A673 (cell line): ENCODE results near the gene TREM1. TPM values are rescaled to one million over a fixed set of nuclear protein-coding genes. Genes with fewer than 3 reads are reported as not detected.

ENCODE experiments used
- BruUV-seq: library from RNA; stranded (reverse); fragments of 400-500 nt; replicated peaks from 2 replicates; lab custom pipeline; 2021; lab: Mats Ljungman, UMichigan
- CTCF ChIA-PET: fragments of 300-600 bp; sonication (Branson Sonifier 250); formaldehyde crosslinking; loops from one replicate; lab custom pipeline; 2022; ENCODE audit warnings: antibody characterized with exemption; lab: Charles Lee
- POLR2A ChIA-PET: fragments of 300-600 bp; sonication (Branson Sonifier 250); formaldehyde crosslinking; loops from one replicate; lab custom pipeline; 2022; ENCODE audit warnings: antibody characterized with exemption; ENCODE audit not compliant: low non-redundant PET; lab: Charles Lee
- DNase-seq: peaks from one replicate; pipeline ENCODE4 v3.0.0-alpha.2; 2015; ENCODE audit warnings: low spot score
- H3K27ac ChIP-seq: fragments of 200-600 bp; sonication (generic); 2 replicates; pipeline ENCODE4 v1.5.1; 2016; ENCODE audit warnings: mixed run types, low read depth, mild to moderate bottlenecking, mixed read lengths, antibody characterized with exemption, low read length; ENCODE audit not compliant: poor library complexity, severe bottlenecking
- H3K27me3 ChIP-seq: fragments of 200-600 bp; sonication (generic); replicated peaks from 2 replicates; pipeline ENCODE4 v1.6.1; 2017; ENCODE audit warnings: mixed run types, low read depth, mild to moderate bottlenecking, mixed read lengths, antibody characterized with exemption, low read length; ENCODE audit not compliant: insufficient read depth, poor library complexity
- H3K36me3 ChIP-seq: fragments of 200-600 bp; sonication (generic); 2 replicates; pipeline ENCODE4 v1.6.1; 2016; ENCODE audit warnings: mixed run types, mild to moderate bottlenecking, mixed read lengths, antibody characterized with exemption, low read length; ENCODE audit not compliant: insufficient read depth, poor library complexity, severe bottlenecking
- H3K4me1 ChIP-seq: fragments of 200-600 bp; sonication (generic); 2 replicates; pipeline ENCODE4 v1.6.1; 2017; ENCODE audit warnings: mixed run types, mild to moderate bottlenecking, mixed read lengths, antibody characterized with exemption, low read length; ENCODE audit not compliant: insufficient read depth, poor library complexity, severe bottlenecking
- H3K4me3 ChIP-seq: fragments of 200-600 bp; sonication (generic); 2 replicates; pipeline ENCODE4 v1.5.1; 2016; ENCODE audit warnings: low read depth, mixed run types, mild to moderate bottlenecking, mixed read lengths, low read length; ENCODE audit not compliant: poor library complexity, severe bottlenecking
- H3K9me3 ChIP-seq: fragments of 200-600 bp; sonication (generic); 2 replicates; pipeline ENCODE4 v1.6.1; 2016; ENCODE audit warnings: mixed run types, low read depth, mild to moderate bottlenecking, mixed read lengths, antibody characterized with exemption, low read length; ENCODE audit not compliant: poor library complexity, severe bottlenecking
- CTCF ChIP-seq: fragments of 300-800, 200-600 bp; sonication (generic); conservative IDR thresholded peaks from 2 replicates; pipeline ENCODE4 v1.5.1; 2017; ENCODE audit warnings: low read depth, mild to moderate bottlenecking, antibody characterized with exemption, low read length, moderate library complexity, mixed read lengths
- EZH2 ChIP-seq: fragments of 200-600 bp; sonication (generic); IDR thresholded peaks from 2 replicates; pipeline ENCODE4 v1.6.1; 2017; ENCODE audit warnings: borderline replicate concordance, low read depth, mild to moderate bottlenecking, mixed read lengths, antibody characterized with exemption, low read length; ENCODE audit not compliant: poor library complexity, severe bottlenecking
- intact Hi-C: fragments of 100-400 bp; cut with micrococcal nuclease; formaldehyde crosslinking; loops from one replicate; pipeline ENCODE4 v1.10.0; 2022; ENCODE audit not compliant: unreplicated experiment
- total RNA-seq: library from RNA; stranded (reverse); gene quantifications from 2 replicates; pipeline ENCODE4 v1.2.3, GENCODE V29; 2021

TREM1 gene
- total RNA-seq, 1 experiment from 2014 or later = not detected

- Histone ChIP-seq H3K36me3 (no peaks in the 10 kb centered on the region), H3K27ac (no peak overlapping the region), H3K4me3 (no peak overlapping the region), H3K9me3 (no peaks in the 10 kb centered on the region), H3K27me3 (no peaks in the 10 kb centered on the region), H3K4me1 (no peaks in the 10 kb centered on the region)
- ChIA-PET CTCF (no interaction called here), POLR2A (no interaction called here)
- DNase-seq = no peak
- intact Hi-C loops = no loop called here
- no peak for TF ChIP-seq EZH2
- TF ChIP-seq CTCF = no peak
- BruUV-seq = no TSS peak
These were observed 2.3 kb upstream of the TREM1 start for GRCh38 chr6:41288754-41289129.

- intact Hi-C loops = no loop called here
- Histone ChIP-seq H3K4me3 (no peak overlapping the region), H3K27ac (no peak overlapping the region), H3K36me3 (no peaks in the 10 kb centered on the region), H3K4me1 (no peaks in the 10 kb centered on the region), H3K27me3 (no peaks in the 10 kb centered on the region), H3K9me3 (no peaks in the 10 kb centered on the region)
- POLR2A ChIA-PET = no interaction called here
- DNase-seq = no peak
- BruUV-seq = no TSS peak
- TF ChIP-seq EZH2 (no peak), CTCF (no peak)
- CTCF ChIA-PET = no interaction called here
These were observed 1.7 kb upstream of the TREM1 start for GRCh38 chr6:41288030-41288753.

GRCh38 chr6:41284726-41285125 is 1.8 kb downstream of the TREM1 start:
- no peaks in the 10 kb centered on the region for H3K9me3 ChIP-seq
- DNase-seq = no peak
- intact Hi-C loops = no loop called here
- H3K27ac ChIP-seq = no peak overlapping the region
- no TSS peak for BruUV-seq
- TF ChIP-seq CTCF (no peak), EZH2 (no peak)
- H3K27me3 ChIP-seq = no peaks in the 10 kb centered on the region
- H3K36me3 ChIP-seq = no peaks in the 10 kb centered on the region
- CTCF ChIA-PET = no interaction called here
- POLR2A ChIA-PET = no interaction called here
- no peak overlapping the region for H3K4me3 ChIP-seq
- H3K4me1 ChIP-seq = no peaks in the 10 kb centered on the region
